ENCODE data around the gene EIF2B4.

DNA sequence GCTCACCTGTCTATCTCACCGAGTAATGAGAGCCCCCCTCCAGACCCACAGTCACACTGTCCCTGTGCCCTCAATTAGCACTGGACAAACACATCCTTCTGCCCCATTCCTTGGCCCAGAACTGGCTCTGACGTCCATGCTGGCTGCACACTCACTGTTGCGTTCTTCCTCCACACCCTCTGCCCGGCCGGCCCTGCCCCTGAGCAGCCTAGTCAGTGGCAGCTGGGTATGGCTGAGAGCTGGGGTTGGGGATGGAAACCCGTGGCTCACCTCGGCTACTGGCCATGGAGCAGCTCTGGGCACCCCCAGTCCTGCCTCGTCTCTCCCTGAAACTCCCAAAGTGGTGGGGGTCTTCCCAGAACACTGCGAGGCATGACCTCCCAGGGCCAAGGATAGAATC, 55.4 kb downstream of the EIF2B4 start:
- no peak for TF ChIP-seq POLR2A (IDR thresholded peaks at IDR 0.05)
- TF ChIP-seq, protein P1, sequence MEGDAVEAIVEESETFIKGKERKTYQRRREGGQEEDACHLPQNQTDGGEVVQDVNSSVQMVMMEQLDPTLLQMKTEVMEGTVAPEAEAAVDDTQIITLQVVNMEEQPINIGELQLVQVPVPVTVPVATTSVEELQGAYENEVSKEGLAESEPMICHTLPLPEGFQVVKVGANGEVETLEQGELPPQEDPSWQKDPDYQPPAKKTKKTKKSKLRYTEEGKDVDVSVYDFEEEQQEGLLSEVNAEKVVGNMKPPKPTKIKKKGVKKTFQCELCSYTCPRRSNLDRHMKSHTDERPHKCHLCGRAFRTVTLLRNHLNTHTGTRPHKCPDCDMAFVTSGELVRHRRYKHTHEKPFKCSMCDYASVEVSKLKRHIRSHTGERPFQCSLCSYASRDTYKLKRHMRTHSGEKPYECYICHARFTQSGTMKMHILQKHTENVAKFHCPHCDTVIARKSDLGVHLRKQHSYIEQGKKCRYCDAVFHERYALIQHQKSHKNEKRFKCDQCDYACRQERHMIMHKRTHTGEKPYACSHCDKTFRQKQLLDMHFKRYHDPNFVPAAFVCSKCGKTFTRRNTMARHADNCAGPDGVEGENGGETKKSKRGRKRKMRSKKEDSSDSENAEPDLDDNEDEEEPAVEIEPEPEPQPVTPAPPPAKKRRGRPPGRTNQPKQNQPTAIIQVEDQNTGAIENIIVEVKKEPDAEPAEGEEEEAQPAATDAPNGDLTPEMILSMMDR (IDR thresholded peaks at IDR 0.05) = no peak
- TF ChIP-seq EP300 (IDR thresholded peaks at IDR 0.05) = no peak

All from suprapubic skin (tissue), 3 donors.